HFF-Myc (cell line): ENCODE measurements around the gene EXOC3.

ENCODE experiments used
- DNase-seq: peaks from one replicate; pipeline ENCODE4 v3.0.0-alpha.2; 2011; ENCODE audit warnings: low read depth; ENCODE audit errors: extremely low read depth
- H3K4me3 ChIP-seq: replicated peaks from 2 replicates; pipeline ENCODE4 v1.5.1; 2011; ENCODE audit warnings: low read depth, mild to moderate bottlenecking, control low read depth, low read length
- TF ChIP-seq, protein P1 (sequence below): IDR thresholded peaks from 2 replicates; pipeline ENCODE4 v1.5.1; 2012; ENCODE audit warnings: mild to moderate bottlenecking, low read depth, low read length, control low read depth; ENCODE audit errors: missing control alignments

The EXOC3 gene

DNA sequence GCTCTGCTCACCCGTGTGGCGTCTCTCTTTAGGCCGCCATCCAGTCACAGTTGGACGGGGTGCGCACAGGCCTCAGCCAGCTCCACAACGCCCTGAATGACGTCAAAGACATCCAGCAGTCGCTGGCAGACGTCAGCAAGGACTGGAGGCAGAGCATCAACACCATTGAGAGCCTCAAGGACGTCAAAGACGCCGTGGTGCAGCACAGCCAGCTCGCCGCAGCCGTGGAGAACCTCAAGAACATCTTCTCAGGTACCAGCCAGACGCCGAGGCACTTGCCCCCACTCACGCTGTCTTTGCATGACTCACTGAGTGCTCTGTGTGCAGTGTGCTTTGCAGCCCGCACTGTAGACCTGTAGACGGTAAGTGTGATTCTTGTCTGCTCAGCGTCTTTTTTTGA is 4.5 kb downstream of the EXOC3 start:
- no peak for DNase-seq
- no peak overlapping the region for H3K4me3 ChIP-seq

DNA sequence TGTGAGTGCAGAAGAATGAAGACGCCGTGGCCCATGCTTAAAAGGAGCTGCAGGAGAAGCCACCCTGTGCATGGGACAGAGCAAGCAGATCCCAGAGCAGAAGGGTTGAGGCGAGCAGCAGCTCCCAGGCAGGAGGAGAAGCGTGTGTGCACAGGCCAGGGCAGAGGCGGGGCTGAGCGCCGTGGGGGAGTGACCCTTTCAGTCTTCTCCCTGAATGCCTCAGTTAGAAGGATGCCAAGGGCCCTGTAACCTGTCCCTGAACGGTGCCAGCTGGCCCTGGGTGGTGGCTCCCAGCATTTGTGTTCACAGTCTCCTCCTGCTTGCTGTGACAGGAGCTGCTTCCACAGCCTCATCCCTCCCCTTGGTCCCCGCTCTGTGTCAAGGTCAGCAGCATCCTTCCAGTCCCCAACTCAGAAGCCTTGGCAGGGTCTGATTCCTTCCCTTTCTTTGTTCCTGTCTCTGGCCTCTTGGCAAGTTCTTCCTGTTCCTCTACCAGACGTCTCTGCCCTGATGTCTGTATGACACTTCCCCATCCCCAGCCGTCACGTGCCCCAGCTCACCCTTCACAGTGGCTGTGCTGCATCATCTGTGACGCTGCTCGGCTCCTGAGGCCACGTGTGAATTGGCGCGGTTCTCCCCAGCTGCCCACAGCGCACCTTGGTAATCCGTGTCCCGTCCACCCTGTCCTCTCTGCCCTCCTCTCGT is 5.2 kb downstream of the EXOC3 start:
- TF ChIP-seq, protein P1, sequence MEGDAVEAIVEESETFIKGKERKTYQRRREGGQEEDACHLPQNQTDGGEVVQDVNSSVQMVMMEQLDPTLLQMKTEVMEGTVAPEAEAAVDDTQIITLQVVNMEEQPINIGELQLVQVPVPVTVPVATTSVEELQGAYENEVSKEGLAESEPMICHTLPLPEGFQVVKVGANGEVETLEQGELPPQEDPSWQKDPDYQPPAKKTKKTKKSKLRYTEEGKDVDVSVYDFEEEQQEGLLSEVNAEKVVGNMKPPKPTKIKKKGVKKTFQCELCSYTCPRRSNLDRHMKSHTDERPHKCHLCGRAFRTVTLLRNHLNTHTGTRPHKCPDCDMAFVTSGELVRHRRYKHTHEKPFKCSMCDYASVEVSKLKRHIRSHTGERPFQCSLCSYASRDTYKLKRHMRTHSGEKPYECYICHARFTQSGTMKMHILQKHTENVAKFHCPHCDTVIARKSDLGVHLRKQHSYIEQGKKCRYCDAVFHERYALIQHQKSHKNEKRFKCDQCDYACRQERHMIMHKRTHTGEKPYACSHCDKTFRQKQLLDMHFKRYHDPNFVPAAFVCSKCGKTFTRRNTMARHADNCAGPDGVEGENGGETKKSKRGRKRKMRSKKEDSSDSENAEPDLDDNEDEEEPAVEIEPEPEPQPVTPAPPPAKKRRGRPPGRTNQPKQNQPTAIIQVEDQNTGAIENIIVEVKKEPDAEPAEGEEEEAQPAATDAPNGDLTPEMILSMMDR = no peak
- H3K4me3 ChIP-seq = no peak overlapping the region
- no peak for DNase-seq

More for the DNA sequence above, 4.5 kb downstream of the EXOC3 start:
- TF ChIP-seq, protein P1 = no peak

DNA sequence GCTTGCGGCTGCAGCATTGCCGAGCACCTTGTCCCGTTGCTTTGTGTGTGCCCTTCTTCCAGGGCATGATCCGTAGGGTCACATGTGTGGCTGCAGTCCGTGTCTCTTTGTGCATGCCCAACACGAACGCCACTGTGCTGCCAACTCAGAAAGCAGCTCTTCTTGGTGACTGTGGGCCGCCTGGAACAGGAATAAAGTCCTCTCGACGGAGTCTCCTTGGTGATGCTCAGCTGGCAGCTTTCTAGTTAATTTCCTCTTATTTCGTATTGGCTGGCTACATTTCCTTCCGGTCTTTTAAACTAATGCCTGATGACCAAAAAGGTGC is 5.8 kb downstream of the EXOC3 start:
- DNase-seq = no peak
- H3K4me3 ChIP-seq = no peak overlapping the region
- TF ChIP-seq, protein P1 = no peak

DNA sequence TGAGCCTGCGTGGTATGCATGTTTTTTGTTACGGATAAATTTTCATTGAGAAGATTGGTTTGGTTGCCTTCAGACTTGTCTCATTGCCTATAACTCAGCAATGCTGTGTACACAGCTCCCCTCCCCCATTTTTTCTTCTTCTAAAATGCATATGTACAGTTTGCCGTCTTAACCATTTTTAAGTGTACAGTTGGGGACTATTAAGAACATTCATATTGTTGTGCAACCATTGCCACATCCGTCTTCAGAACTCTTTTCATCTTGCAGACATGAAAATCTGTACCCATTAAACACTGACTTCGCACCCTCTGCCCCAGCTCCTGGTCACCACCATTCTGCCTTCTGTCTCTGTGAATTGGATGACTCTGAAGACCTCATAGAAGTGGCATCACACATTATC is 6.2 kb downstream of the EXOC3 start:
- TF ChIP-seq, protein P1 = no peak
- DNase-seq = no peak
- no peak overlapping the region for H3K4me3 ChIP-seq

DNA sequence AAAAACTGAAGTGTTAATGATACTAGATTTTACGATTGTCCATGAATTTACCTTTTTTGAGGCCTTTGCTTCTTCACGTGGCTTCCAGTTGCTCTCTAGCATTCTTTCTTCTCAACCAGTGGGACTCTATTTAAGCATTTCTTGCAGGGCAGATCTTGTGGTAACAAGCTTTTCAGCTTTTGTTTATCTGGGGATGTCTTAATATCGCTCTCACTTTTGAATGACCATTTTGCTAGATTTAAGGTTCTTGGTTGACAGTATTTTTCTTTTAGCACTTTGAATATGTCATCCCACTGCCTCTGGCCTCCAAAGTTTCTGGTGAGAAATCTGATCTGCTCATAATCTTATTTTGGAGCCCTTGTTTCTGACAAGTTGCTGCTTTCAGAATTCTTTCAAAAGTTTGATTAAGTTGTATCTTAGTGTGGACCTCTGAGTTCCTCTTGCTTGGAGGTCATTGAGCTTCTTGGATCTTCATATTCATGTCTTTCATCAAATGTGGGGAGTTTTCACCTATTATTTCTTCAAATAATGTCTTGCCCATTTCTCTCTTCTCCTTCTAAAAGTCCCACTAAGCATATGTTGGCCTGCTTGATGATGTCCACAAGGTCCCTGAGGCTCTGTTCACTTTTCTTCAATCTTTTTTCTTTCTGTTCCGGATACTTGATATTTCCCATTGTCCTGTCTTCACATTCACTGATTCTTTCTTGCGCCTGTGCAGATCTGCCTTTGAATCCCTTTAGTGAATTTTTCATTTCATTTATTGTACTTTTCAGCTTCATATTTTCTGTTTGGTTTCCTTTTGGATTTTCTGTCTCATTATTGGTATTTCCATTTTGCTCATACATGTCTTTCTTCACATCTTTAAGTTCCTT is 8.8 kb downstream of the EXOC3 start:
- no peak for DNase-seq

DNA sequence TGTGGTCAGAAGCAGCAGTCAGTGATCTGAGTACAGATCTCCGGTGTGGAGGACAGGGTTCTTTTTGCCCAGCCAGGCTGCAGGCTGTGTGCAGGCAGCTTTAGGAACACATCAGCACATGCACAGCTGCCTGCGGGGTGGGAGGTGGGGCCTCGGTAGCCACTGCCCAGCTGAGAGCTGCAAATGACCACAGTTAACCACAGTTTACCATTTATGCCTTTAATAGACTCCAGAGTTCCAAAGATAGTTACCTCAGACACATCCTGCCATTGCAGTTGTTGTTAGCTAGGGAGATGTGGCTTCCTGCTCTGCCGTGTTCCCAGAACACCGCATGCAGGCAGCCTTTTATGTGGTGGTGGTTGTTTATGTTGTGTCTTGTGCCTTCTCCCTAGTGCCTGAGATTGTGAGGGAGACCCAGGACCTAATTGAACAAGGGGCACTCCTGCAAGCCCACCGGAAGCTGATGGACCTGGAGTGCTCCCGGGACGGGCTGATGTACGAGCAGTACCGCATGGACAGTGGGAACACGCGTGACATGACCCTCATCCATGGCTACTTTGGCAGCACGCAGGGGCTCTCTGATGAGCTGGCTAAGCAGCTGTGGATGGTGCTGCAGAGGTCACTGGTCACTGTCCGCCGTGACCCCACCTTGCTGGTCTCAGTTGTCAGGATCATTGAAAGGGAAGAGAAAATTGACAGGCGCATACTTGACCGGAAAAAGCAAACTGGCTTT is 10.2 kb downstream of the EXOC3 start:
- TF ChIP-seq, protein P1 = no peak
- H3K4me3 ChIP-seq = no peak overlapping the region
- no peak for DNase-seq

More for the DNA sequence above, 8.8 kb downstream of the EXOC3 start:
- H3K4me3 ChIP-seq = no peak overlapping the region
- TF ChIP-seq, protein P1 = no peak
